GM21528 (cell line): ENCODE data around the gene PNPLA7.
"Not testable (repeated sequence)": the region's sequence is repeated elsewhere in the genome, so short reads cannot be mapped to it uniquely, and the experiment has no call there.

Source experiments
- ATAC-seq: cut with Tn5 transposase; IDR thresholded peaks from one replicate; pipeline ENCODE4 v1.9.1; 2021; ENCODE audit warnings: mild to moderate bottlenecking, moderate library complexity; ENCODE audit not compliant: unreplicated experiment, low FRiP score

PNPLA7 gene

GRCh38 chr9:137454145-137454596 lies 96.0 kb downstream of the PNPLA7 start:
- ATAC-seq = no peak

GRCh38 chr9:137453643-137454081 lies 96.5 kb downstream of the PNPLA7 start:
- no peak for ATAC-seq

- ATAC-seq = no peak
These were observed 97.2 kb downstream of the PNPLA7 start for GRCh38 chr9:137452761-137453642.

- no peak for ATAC-seq
These were observed 98.0 kb downstream of the PNPLA7 start for GRCh38 chr9:137452006-137452760.

GRCh38 chr9:137451264-137452005 lies 98.8 kb downstream of the PNPLA7 start:
- not testable (repeated sequence) for ATAC-seq

- not testable (repeated sequence) for ATAC-seq
These were observed 99.5 kb downstream of the PNPLA7 start for GRCh38 chr9:137450539-137451222.

- no peak for ATAC-seq
These were observed 100.2 kb downstream of the PNPLA7 start for GRCh38 chr9:137449931-137450538.

- no peak for ATAC-seq
These were observed 100.9 kb downstream of the PNPLA7 start for GRCh38 chr9:137449081-137449844.

- no peak for ATAC-seq
These were observed 101.6 kb downstream of the PNPLA7 start for GRCh38 chr9:137448602-137448962.

- ATAC-seq = no peak
These were observed 102.2 kb downstream of the PNPLA7 start for GRCh38 chr9:137447722-137448601.

- no peak for ATAC-seq
These were observed 103.2 kb downstream of the PNPLA7 start for GRCh38 chr9:137446851-137447471.

- no peak for ATAC-seq
These were observed 104.2 kb downstream of the PNPLA7 start for GRCh38 chr9:137445930-137446431.

- no peak for ATAC-seq
These were observed 104.9 kb downstream of the PNPLA7 start for GRCh38 chr9:137445275-137445807.

- no peak for ATAC-seq
These were observed 106.0 kb downstream of the PNPLA7 start for GRCh38 chr9:137444106-137444790.

- ATAC-seq = no peak
These were observed 108.3 kb downstream of the PNPLA7 start for GRCh38 chr9:137441935-137442321.

GRCh38 chr9:137441289-137441934 lies 108.8 kb downstream of the PNPLA7 start, which contains the start of gene ENTPD8:
TSS of gene ENTPD8 (minus strand) at chr9:137441357. CDS start at chr9:137438285, 3,072 bp downstream.
- no peak for ATAC-seq
